ENCODE data around the gene PUS1.
"Not testable (repeated sequence)": the region's sequence is repeated elsewhere in the genome, so short reads cannot be mapped to it uniquely, and the experiment has no call there.

Gene PUS1

GRCh38 chr12:131943876-131944275, 14.8 kb downstream of the PUS1 start:
- Histone ChIP-seq H3K27ac (no peak overlapping the region), H3K4me2 (no peak overlapping the region), H3K4me1 (peaks cover 7% of the 10 kb centered on the region), H3K9me3 (no peaks in the 10 kb centered on the region), H3K36me3 (peaks cover 67% of the 10 kb centered on the region), H4K20me1 (peaks cover 60% of the 10 kb centered on the region), H3K4me3 (no peak overlapping the region), H3K27me3 (no peaks in the 10 kb centered on the region), H3K9ac (no peak overlapping the region)
- TF ChIP-seq Cebpa-rat (IDR thresholded peaks at IDR 0.05) = no peak

- no peak for TF ChIP-seq Cebpa-rat (IDR thresholded peaks at IDR 0.05)
- Histone ChIP-seq H3K27me3 (no peaks in the 10 kb centered on the region), H3K4me3 (no peak overlapping the region), H4K20me1 (peaks cover 51% of the 10 kb centered on the region), H3K4me2 (no peak overlapping the region), H3K9me3 (no peaks in the 10 kb centered on the region), H3K4me1 (peaks cover 11% of the 10 kb centered on the region), H3K36me3 (peaks cover 59% of the 10 kb centered on the region), H3K27ac (no peak overlapping the region), H3K9ac (no peak overlapping the region)
These were observed 15.7 kb downstream of the PUS1 start for GRCh38 chr12:131944601-131945251.

GRCh38 chr12:131946757-131947156, 17.7 kb downstream of the PUS1 start:
- Histone ChIP-seq H3K27me3 (no peaks in the 10 kb centered on the region), H3K36me3 (peaks cover 39% of the 10 kb centered on the region), H4K20me1 (peaks cover 51% of the 10 kb centered on the region), H3K4me1 (peaks cover 22% of the 10 kb centered on the region), H3K9ac (no peak overlapping the region), H3K4me2 (no peak overlapping the region), H3K9me3 (no peaks in the 10 kb centered on the region), H3K27ac (no peak overlapping the region), H3K4me3 (no peak overlapping the region)
- TF ChIP-seq Cebpa-rat (IDR thresholded peaks at IDR 0.05) = no peak

- Histone ChIP-seq H3K4me3 (no peak overlapping the region), H4K20me1 (peaks cover 51% of the 10 kb centered on the region), H3K4me1 (peaks cover 25% of the 10 kb centered on the region), H3K9me3 (no peaks in the 10 kb centered on the region), H3K9ac (no peak overlapping the region), H3K27ac (peak overlapping the region; percentile 3; the same call in 1 of the 2 replicates), H3K36me3 (peaks cover 31% of the 10 kb centered on the region), H3K4me2 (no peak overlapping the region), H3K27me3 (no peaks in the 10 kb centered on the region)
- no peak for TF ChIP-seq Cebpa-rat (IDR thresholded peaks at IDR 0.05)
These were observed 18.5 kb downstream of the PUS1 start for GRCh38 chr12:131947482-131948027.

GRCh38 chr12:131948166-131948712, 19.2 kb downstream of the PUS1 start:
- no peak overlapping the region for H3K27ac ChIP-seq
- H3K9me3 ChIP-seq = no peaks in the 10 kb centered on the region
- H3K9ac ChIP-seq = no peak overlapping the region
- TF ChIP-seq Cebpa-rat (IDR thresholded peaks at IDR 0.05) = no peak
- H3K27me3 ChIP-seq = no peaks in the 10 kb centered on the region
- peaks cover 51% of the 10 kb centered on the region for H4K20me1 ChIP-seq
- no peak overlapping the region for H3K4me2 ChIP-seq
- no peak overlapping the region for H3K4me3 ChIP-seq
- H3K4me1 ChIP-seq = peaks cover 25% of the 10 kb centered on the region
- H3K36me3 ChIP-seq = peaks cover 31% of the 10 kb centered on the region

GRCh38 chr12:131948713-131949430, 19.8 kb downstream of the PUS1 start:
- Histone ChIP-seq H4K20me1 (peaks cover 51% of the 10 kb centered on the region), H3K36me3 (peaks cover 26% of the 10 kb centered on the region), H3K4me2 (peak overlapping the region; percentile 75), H3K4me3 (peak overlapping the region; percentile 99), H3K9ac (peak overlapping the region; percentile 64; the same call in 1 of the 2 replicates), H3K4me1 (peaks cover 25% of the 10 kb centered on the region)
- not testable (repeated sequence) for H3K27me3 ChIP-seq, H3K9me3 ChIP-seq, H3K27ac ChIP-seq

GRCh38 chr12:131949431-131950181, 20.5 kb downstream of the PUS1 start, which contains the start of gene EP400:
Gene EP400, plus strand, starts transcription at chr12:131949942. Its CDS starts 10,678 bp downstream, at chr12:131960620.
- no peak for TF ChIP-seq Cebpa-rat (IDR thresholded peaks at IDR 0.05)
- H3K27me3 ChIP-seq = no peaks in the 10 kb centered on the region
- peaks cover 25% of the 10 kb centered on the region for H3K4me1 ChIP-seq
- peak within 1 kb of the TSS; percentile 93 for H3K27ac ChIP-seq
- peaks cover 54% of the 10 kb centered on the region for H4K20me1 ChIP-seq
- peaks cover 19% of the 10 kb centered on the region for H3K36me3 ChIP-seq
- peak within 1 kb of the TSS; percentile 89 for H3K4me2 ChIP-seq
- no peaks in the 10 kb centered on the region for H3K9me3 ChIP-seq
- peak within 1 kb of the TSS; percentile 96 for H3K9ac ChIP-seq
- peak within 1 kb of the TSS; percentile 99 for H3K4me3 ChIP-seq

GRCh38 chr12:131950182-131950913, 21.3 kb downstream of the PUS1 start:
- peaks cover 55% of the 10 kb centered on the region for H4K20me1 ChIP-seq
- H3K4me3 ChIP-seq = peak overlapping the region; percentile 99
- H3K36me3 ChIP-seq = peaks cover 11% of the 10 kb centered on the region; the same call in 1 of the 2 replicates
- H3K4me2 ChIP-seq = peak overlapping the region; percentile 89
- peak overlapping the region; percentile 96 for H3K9ac ChIP-seq
- no peaks in the 10 kb centered on the region for H3K27me3 ChIP-seq
- TF ChIP-seq Cebpa-rat (IDR thresholded peaks at IDR 0.05) = no peak
- H3K9me3 ChIP-seq = no peaks in the 10 kb centered on the region
- H3K27ac ChIP-seq = peak overlapping the region; percentile 93
- H3K4me1 ChIP-seq = peaks cover 18% of the 10 kb centered on the region

- not testable (repeated sequence) for H3K9ac ChIP-seq
- peaks cover 90% of the 10 kb centered on the region for H4K20me1 ChIP-seq
These were observed 24.7 kb downstream of the PUS1 start for GRCh38 chr12:131953810-131954209.

GRCh38 chr12:131954460-131954859, 25.4 kb downstream of the PUS1 start:
- not testable (repeated sequence) for H3K9ac ChIP-seq, H3K27me3 ChIP-seq, H3K9me3 ChIP-seq, H3K27ac ChIP-seq, H3K4me3 ChIP-seq, H3K4me2 ChIP-seq
- Histone ChIP-seq H4K20me1 (peaks cover 96% of the 10 kb centered on the region), H3K36me3 (peaks cover 16% of the 10 kb centered on the region; the same call in 1 of the 2 replicates), H3K4me1 (peaks cover 42% of the 10 kb centered on the region)

More at GRCh38 chr12:131953810-131954209, 24.7 kb downstream of the PUS1 start:
- H3K27ac ChIP-seq, H3K9me3 ChIP-seq, H3K4me3 ChIP-seq, H3K36me3 ChIP-seq, H3K27me3 ChIP-seq, H3K4me2 ChIP-seq: not testable (repeated sequence)
- H3K4me1 ChIP-seq = peaks cover 39% of the 10 kb centered on the region

Data from BLaER1 (cell line).